Mesenchymal stem cell (in vitro differentiated cells and primary cell): ENCODE data around the gene FBP2.
A peak's percentile ranks its signal among the peaks of the same experiment; 100 is the strongest.

Experiments used
- DNase-seq: peaks from one replicate; pipeline ENCODE4 v3.0.0-alpha.2; 2013
- H2AFZ ChIP-seq: one replicate; pipeline ENCODE4 v1.6.1; 2013; ENCODE audit warnings: low read depth, mild to moderate bottlenecking, control low read depth, inconsistent platforms, low read length, moderate library complexity
- H2AK5ac ChIP-seq: 2 replicates; pipeline ENCODE4 v1.6.1; 2013; ENCODE audit warnings: low read length, moderate library complexity, mild to moderate bottlenecking, inconsistent platforms; ENCODE audit not compliant: severe bottlenecking
- H2BK120ac ChIP-seq: one replicate; pipeline ENCODE4 v1.6.1; 2013; ENCODE audit warnings: low read depth, mild to moderate bottlenecking, inconsistent platforms, low read length, moderate library complexity
- H2BK12ac ChIP-seq, 2 experiments: one replicate each; pipeline ENCODE4 v1.6.1; 2013; ENCODE audit warnings: inconsistent platforms in 2 of 2, low read length in 2 of 2, mild to moderate bottlenecking in 2 of 2, moderate library complexity in 2 of 2, control low read depth in 1 of 2
- H2BK15ac ChIP-seq: one replicate; pipeline ENCODE4 v1.6.1; 2013; ENCODE audit warnings: mild to moderate bottlenecking, low read depth, inconsistent platforms; ENCODE audit not compliant: poor library complexity, severe bottlenecking
- H2BK5ac ChIP-seq: 2 replicates; pipeline ENCODE4 v1.6.1; 2013; ENCODE audit warnings: low read depth, mild to moderate bottlenecking, low read length, control low read depth, inconsistent platforms; ENCODE audit not compliant: poor library complexity, severe bottlenecking
- H3K14ac ChIP-seq, 2 experiments: one replicate each; pipeline ENCODE4 v1.6.1; 2013; ENCODE audit warnings: inconsistent platforms in 2 of 2, low read length in 2 of 2, control low read depth in 1 of 2, mild to moderate bottlenecking in 1 of 2, moderate library complexity in 1 of 2
- H3K18ac ChIP-seq, 2 experiments: one replicate each; pipeline ENCODE4 v1.6.1; 2013; ENCODE audit warnings: inconsistent platforms in 2 of 2, low read length in 2 of 2, control low read depth in 1 of 2, low read depth in 1 of 2, mild to moderate bottlenecking in 1 of 2
- H3K23ac ChIP-seq, 2 experiments: one replicate each; pipeline ENCODE4 v1.6.1; 2013; ENCODE audit warnings: inconsistent platforms in 2 of 2, low read length in 2 of 2, mild to moderate bottlenecking in 2 of 2, moderate library complexity in 2 of 2, control low read depth in 1 of 2
- H3K27ac ChIP-seq: 2 replicates; pipeline ENCODE4 v1.5.1; 2013; ENCODE audit warnings: mild to moderate bottlenecking, moderate library complexity, low read length, control low read depth, inconsistent platforms; ENCODE audit not compliant: poor library complexity, severe bottlenecking
- H3K27me3 ChIP-seq, 2 experiments: 2 replicates each; pipeline versions ENCODE4 v1.6.1 to v1.7.0; 2013; ENCODE audit warnings: low read length in 2 of 2, mild to moderate bottlenecking in 2 of 2, moderate library complexity in 2 of 2, control low read depth in 1 of 2, inconsistent platforms in 1 of 2; ENCODE audit not compliant: control insufficient read depth in 1 of 2, insufficient read depth in 1 of 2
- H3K36me3 ChIP-seq, 2 experiments: 2 replicates each; pipeline versions ENCODE4 v1.6.1 to v1.7.0; 2013; ENCODE audit warnings: low read length in 2 of 2, control low read depth in 1 of 2, inconsistent platforms in 1 of 2, low read depth in 1 of 2, mild to moderate bottlenecking in 1 of 2; ENCODE audit not compliant: insufficient read depth in 2 of 2, control insufficient read depth in 1 of 2
- H3K4ac ChIP-seq, 2 experiments: one replicate each; pipeline ENCODE4 v1.6.1; 2013; ENCODE audit warnings: inconsistent platforms in 2 of 2, low read length in 2 of 2, mild to moderate bottlenecking in 2 of 2, moderate library complexity in 2 of 2, control low read depth in 1 of 2, low read depth in 1 of 2
- H3K4me1 ChIP-seq: 2 replicates; pipeline ENCODE4 v1.6.1; 2013; ENCODE audit warnings: low read depth, low read length, control low read depth; ENCODE audit not compliant: control insufficient read depth, insufficient read depth
- H3K4me2 ChIP-seq: 2 replicates; pipeline ENCODE4 v1.6.1; 2013; ENCODE audit warnings: low read length, mild to moderate bottlenecking, inconsistent platforms; ENCODE audit not compliant: poor library complexity, severe bottlenecking
- H3K4me3 ChIP-seq, 2 experiments: 2 replicates each; pipeline versions ENCODE4 v1.5.1 to v1.7.0; 2013; ENCODE audit warnings: low read length in 2 of 2, mild to moderate bottlenecking in 2 of 2, control low read depth in 1 of 2, low read depth in 1 of 2; ENCODE audit not compliant: insufficient read depth in 1 of 2
- H3K79me1 ChIP-seq: replicated peaks from 2 replicates; pipeline ENCODE4 v1.6.1; 2013; ENCODE audit warnings: mild to moderate bottlenecking, control low read depth, low read length, inconsistent platforms; ENCODE audit not compliant: poor library complexity, severe bottlenecking
- H3K9ac ChIP-seq: 2 replicates; pipeline ENCODE4 v1.7.0; 2013; ENCODE audit warnings: mild to moderate bottlenecking, low read length, moderate library complexity
- H3K9me3 ChIP-seq: 2 replicates; pipeline ENCODE4 v1.7.0; 2013; ENCODE audit warnings: mild to moderate bottlenecking, low read length; ENCODE audit not compliant: control insufficient read depth
- H4K8ac ChIP-seq: one replicate; pipeline ENCODE4 v1.6.1; 2013; ENCODE audit warnings: inconsistent platforms, mild to moderate bottlenecking, low read length, moderate library complexity
- H4K91ac ChIP-seq: one replicate; pipeline ENCODE4 v1.6.1; 2013; ENCODE audit warnings: mild to moderate bottlenecking, low read length, inconsistent platforms
- WGBS: methylation state at CpG from one replicate; pipeline ENCODE4 v1.1.7; 2013; ENCODE audit warnings: mixed read lengths; 5-methylcytosine and 5-hydroxymethylcytosine counted together

Gene FBP2

GRCh38 chr9:94639061-94639998, 45.7 kb upstream of the FBP2 start, which contains the start of gene FBP1:
FBP1 (minus strand) TSS chr9:94639518; CDS start chr9:94639310, 208 bp downstream.
- 5% methylated on average over 58 of the region's 79 CpGs for WGBS
- Histone ChIP-seq H3K4ac (no peak within 1 kb of the TSS), H3K4me2 (peak within 1 kb of the TSS; percentile 99), H3K4me3 (peak within 1 kb of the TSS; percentile 62 to 69), H2AK5ac (no peak within 1 kb of the TSS), H3K9me3 (no peaks in the 10 kb centered on the region), H2BK120ac (no peak within 1 kb of the TSS), H2BK5ac (no peak within 1 kb of the TSS), H3K23ac (peak within 1 kb of the TSS in 1 of 2 experiments; percentile 94), H3K14ac (peak within 1 kb of the TSS in 1 of 2 experiments; percentile 94), H2BK15ac (no peak within 1 kb of the TSS), H3K18ac (peak within 1 kb of the TSS in 1 of 2 experiments; percentile 50), H2AFZ (peak within 1 kb of the TSS; percentile 78), H4K91ac (peak within 1 kb of the TSS; percentile 1), H3K27ac (no peak within 1 kb of the TSS), H3K9ac (peak within 1 kb of the TSS; percentile 43), H3K79me1 (no peaks in the 10 kb centered on the region), H3K4me1 (peaks cover 17% of the 10 kb centered on the region), H2BK12ac (no peak within 1 kb of the TSS), H3K36me3 (no peaks in the 10 kb centered on the region), H4K8ac (peak within 1 kb of the TSS; percentile 91), H3K27me3 (peaks cover 32 to 34% of the 10 kb centered on the region in 2 experiments)
- peak; percentile 42 for DNase-seq

DNA sequence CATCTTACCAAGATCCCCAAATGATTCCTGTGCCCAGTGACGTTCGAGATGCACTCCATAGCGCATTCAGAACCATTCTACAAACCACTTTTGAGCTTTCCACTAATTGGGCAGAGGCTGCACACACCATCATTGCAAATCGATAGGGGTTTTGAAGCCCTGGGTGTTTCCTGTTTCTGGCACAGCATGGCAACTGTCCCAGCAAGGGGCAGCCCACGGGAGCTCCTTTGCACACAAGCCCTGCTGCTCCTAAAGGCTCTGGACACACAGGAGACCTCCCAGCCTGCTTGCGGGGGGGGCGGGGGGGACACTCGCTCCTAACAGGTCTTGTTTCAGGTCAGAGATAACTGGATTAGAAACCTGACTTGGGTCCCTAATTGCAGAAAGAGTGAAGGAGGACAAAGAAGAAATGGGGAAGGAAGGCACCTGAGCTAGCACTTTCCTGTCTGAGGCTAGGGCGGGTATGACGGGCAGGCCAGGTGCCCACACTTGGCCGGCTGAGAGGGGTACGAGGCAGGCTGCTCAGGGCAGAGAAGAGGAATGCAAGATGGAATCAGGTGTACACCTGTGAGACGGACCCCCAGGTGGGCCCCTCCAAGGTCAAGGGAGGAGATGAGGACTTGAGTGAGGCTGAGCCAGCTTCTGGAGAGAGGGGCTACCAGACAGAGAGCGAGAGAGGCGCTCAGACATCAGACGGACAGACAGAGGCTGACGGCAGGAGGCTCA, 44.9 kb upstream of the FBP2 start:
- Histone ChIP-seq H2AFZ (peak overlapping the region; percentile 78), H3K23ac (peak overlapping the region in 1 of 2 experiments; percentile 94), H3K79me1 (no peaks in the 10 kb centered on the region), H3K9me3 (no peaks in the 10 kb centered on the region), H2BK12ac (no peak overlapping the region), H3K4me2 (peak overlapping the region; percentile 99), H3K36me3 (no peaks in the 10 kb centered on the region), H3K4me3 (peak overlapping the region; percentile 62 to 69), H3K9ac (no peak overlapping the region), H3K14ac (peak overlapping the region in 1 of 2 experiments; percentile 94), H2BK5ac (no peak overlapping the region), H2BK120ac (no peak overlapping the region), H3K27ac (no peak overlapping the region), H3K18ac (no peak overlapping the region), H3K4me1 (peaks cover 17% of the 10 kb centered on the region), H2AK5ac (no peak overlapping the region), H3K27me3 (peaks cover 32 to 34% of the 10 kb centered on the region in 2 experiments), H4K91ac (peak overlapping the region; percentile 1), H3K4ac (no peak overlapping the region), H4K8ac (no peak overlapping the region), H2BK15ac (no peak overlapping the region)
- WGBS: 55% methylated on average over 17 of the region's 17 CpGs
- DNase-seq: no peak

DNA sequence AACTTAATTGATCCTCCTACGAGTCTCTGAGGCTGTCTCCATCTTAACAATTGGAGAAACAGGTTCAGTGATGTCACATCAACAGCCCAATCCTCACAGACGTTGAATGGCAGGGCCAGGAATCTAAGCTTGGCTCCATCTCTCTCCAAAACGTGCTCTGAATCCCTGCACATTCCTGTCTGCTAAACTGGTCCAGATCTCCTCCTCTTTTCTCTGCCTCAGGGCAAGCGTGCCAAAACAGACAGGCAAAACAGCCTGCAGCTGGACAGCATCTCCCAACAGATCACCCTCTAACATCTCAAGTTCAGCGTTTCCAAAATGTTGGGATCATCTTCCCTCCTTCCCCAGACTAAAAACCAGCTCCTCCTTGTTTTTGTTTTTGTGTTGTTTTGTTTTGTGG, 39.1 kb upstream of the FBP2 start:
- no peak overlapping the region for H3K4me3 ChIP-seq
- H2AK5ac ChIP-seq: no peak overlapping the region
- no peak overlapping the region for H2BK120ac ChIP-seq
- H2BK15ac ChIP-seq: no peak overlapping the region
- no peak overlapping the region for H3K4me2 ChIP-seq
- no peak overlapping the region for H3K27ac ChIP-seq
- DNase-seq: no peak
- H3K14ac ChIP-seq: no peak overlapping the region
- no peak overlapping the region for H3K18ac ChIP-seq
- 64% methylated on average over 4 of the region's 5 CpGs for WGBS
- no peak overlapping the region for H4K91ac ChIP-seq
- no peaks in the 10 kb centered on the region for H3K79me1 ChIP-seq
- H3K9me3 ChIP-seq: no peaks in the 10 kb centered on the region
- peaks cover 40 to 42% of the 10 kb centered on the region in 2 experiments for H3K27me3 ChIP-seq
- no peaks in the 10 kb centered on the region for H3K36me3 ChIP-seq
- no peak overlapping the region for H3K9ac ChIP-seq
- no peaks in the 10 kb centered on the region for H3K4me1 ChIP-seq
- no peak overlapping the region for H3K4ac ChIP-seq
- no peak overlapping the region for H3K23ac ChIP-seq
- no peak overlapping the region for H4K8ac ChIP-seq
- no peak overlapping the region for H2BK12ac ChIP-seq
- no peak overlapping the region for H2AFZ ChIP-seq
- H2BK5ac ChIP-seq: no peak overlapping the region

DNA sequence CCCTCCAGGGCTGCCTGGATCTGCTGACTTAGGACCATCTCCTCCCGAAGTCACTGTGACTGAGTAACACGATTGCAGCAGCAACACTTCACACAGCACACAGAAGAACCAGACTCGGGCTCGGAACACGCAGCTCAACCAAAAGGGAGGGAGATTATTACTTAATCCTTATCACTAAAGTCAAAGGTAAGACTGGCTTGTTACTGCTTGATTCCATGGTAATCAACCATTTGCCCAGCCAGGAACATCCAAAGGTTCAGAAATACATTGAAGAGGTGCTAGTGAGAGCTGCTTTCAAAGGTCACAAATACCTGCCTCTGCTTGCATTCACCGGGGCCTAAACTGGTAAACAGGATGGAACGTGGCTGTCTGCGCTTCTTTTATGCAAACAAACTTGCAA, 38.0 kb upstream of the FBP2 start:
- Histone ChIP-seq H2BK5ac (no peak overlapping the region), H3K14ac (no peak overlapping the region), H2AK5ac (no peak overlapping the region), H3K9me3 (no peaks in the 10 kb centered on the region), H3K4me2 (no peak overlapping the region), H4K8ac (no peak overlapping the region), H2BK15ac (no peak overlapping the region), H3K23ac (no peak overlapping the region), H4K91ac (no peak overlapping the region), H3K4me3 (no peak overlapping the region), H3K27me3 (peaks cover 34 to 45% of the 10 kb centered on the region in 2 experiments), H2BK12ac (no peak overlapping the region), H3K36me3 (no peaks in the 10 kb centered on the region), H3K4me1 (no peaks in the 10 kb centered on the region), H3K79me1 (no peaks in the 10 kb centered on the region), H3K27ac (no peak overlapping the region), H3K9ac (no peak overlapping the region), H2AFZ (no peak overlapping the region), H2BK120ac (no peak overlapping the region), H3K4ac (no peak overlapping the region), H3K18ac (no peak overlapping the region)
- WGBS: 69% methylated on average over 4 of the region's 8 CpGs
- DNase-seq: no peak
